HG03520 (cell line): Measurements from ENCODE around the gene NFIC.
"Not testable (repeated sequence)": the region's sequence is repeated elsewhere in the genome, so short reads cannot be mapped to it uniquely, and the experiment has no call there.

Experiments
- ATAC-seq: cut with Tn5 transposase; IDR thresholded peaks from one replicate; pipeline ENCODE4 v1.9.1; 2021; ENCODE audit warnings: mild to moderate bottlenecking, moderate library complexity; ENCODE audit not compliant: unreplicated experiment

NFIC gene

GRCh38 chr19:3365836-3366752, at the start of gene NFIC:
Gene NFIC (plus strand): TSS chr19:3366583. CDS start chr19:3366637, 54 bp downstream.
- no peak for ATAC-seq

GRCh38 chr19:3316659-3317207, 49.6 kb upstream of the NFIC start:
- ATAC-seq, result no peak

GRCh38 chr19:3319643-3320353, 46.6 kb upstream of the NFIC start:
- ATAC-seq, result no peak

- no peak for ATAC-seq
These were observed 46.1 kb upstream of the NFIC start for GRCh38 chr19:3320354-3320670.

GRCh38 chr19:3320853-3321252, 45.5 kb upstream of the NFIC start:
- no peak for ATAC-seq

- no peak for ATAC-seq
These were observed 44.7 kb upstream of the NFIC start for GRCh38 chr19:3321696-3322095.

- ATAC-seq, result no peak
These were observed 44.0 kb upstream of the NFIC start for GRCh38 chr19:3322199-3322978.

- no peak for ATAC-seq
These were observed 43.4 kb upstream of the NFIC start for GRCh38 chr19:3323026-3323425.

- ATAC-seq, result no peak
These were observed 42.7 kb upstream of the NFIC start for GRCh38 chr19:3323658-3324057.

- no peak for ATAC-seq
These were observed 42.0 kb upstream of the NFIC start for GRCh38 chr19:3324405-3324856.

- no peak for ATAC-seq
These were observed 40.9 kb upstream of the NFIC start for GRCh38 chr19:3325451-3325850.

GRCh38 chr19:3328743-3329142, 37.6 kb upstream of the NFIC start:
- no peak for ATAC-seq

GRCh38 chr19:3330047-3330446, 36.3 kb upstream of the NFIC start:
- ATAC-seq, result no peak

GRCh38 chr19:3332232-3332631, 34.2 kb upstream of the NFIC start:
- not testable (repeated sequence) for ATAC-seq

- no peak for ATAC-seq
These were observed 33.3 kb upstream of the NFIC start for GRCh38 chr19:3333020-3333583.

GRCh38 chr19:3333662-3334061, 32.7 kb upstream of the NFIC start:
- no peak for ATAC-seq

- not testable (repeated sequence) for ATAC-seq
These were observed 31.5 kb upstream of the NFIC start for GRCh38 chr19:3334749-3335430.

- no peak for ATAC-seq
These were observed 30.7 kb upstream of the NFIC start for GRCh38 chr19:3335431-3336350.

GRCh38 chr19:3336351-3336679, 30.1 kb upstream of the NFIC start:
- ATAC-seq, result no peak
